Cerebellar nuclear complex (tissue), 1 donor: Measurements from ENCODE around the gene TNFSF15.

Experiments
- DNase-seq, 2 experiments: peaks; one replicate each; lab custom pipeline; 2025; lab: John Stamatoyannopoulos, UW

Gene TNFSF15

DNA sequence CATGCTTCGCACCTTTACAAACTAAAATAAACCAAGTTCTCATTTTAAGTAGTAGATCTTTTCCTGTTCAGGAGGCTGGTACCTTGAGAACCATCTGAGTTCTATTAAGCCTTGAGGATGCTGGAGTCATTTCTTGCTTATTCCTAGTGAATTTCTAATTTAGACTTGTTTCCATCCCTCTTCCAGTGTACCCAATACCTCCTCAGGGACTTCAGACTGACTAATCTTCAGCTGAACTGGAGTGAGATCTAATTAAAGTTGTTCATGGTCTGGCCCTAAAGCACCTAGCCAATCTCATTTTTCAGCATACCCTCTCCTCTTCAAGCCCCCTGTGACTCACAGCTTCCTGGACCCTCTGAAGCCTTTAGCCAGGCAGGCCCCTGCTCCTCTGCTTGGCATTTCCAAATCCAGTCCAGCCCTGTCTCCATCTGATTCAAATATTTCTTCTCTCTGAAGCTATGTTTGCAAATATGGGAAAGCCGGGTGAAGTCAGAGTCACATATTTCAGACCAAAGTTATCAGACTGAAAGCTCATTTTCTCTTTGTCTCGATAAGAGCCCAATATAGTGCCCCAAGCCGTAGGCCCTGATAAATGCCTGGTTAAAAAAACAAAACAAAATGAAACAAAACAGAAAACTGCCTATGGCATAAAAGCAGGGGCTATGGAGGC lies 19.4 kb upstream of the TNFSF15 start:
- DNase-seq = no peak

DNA sequence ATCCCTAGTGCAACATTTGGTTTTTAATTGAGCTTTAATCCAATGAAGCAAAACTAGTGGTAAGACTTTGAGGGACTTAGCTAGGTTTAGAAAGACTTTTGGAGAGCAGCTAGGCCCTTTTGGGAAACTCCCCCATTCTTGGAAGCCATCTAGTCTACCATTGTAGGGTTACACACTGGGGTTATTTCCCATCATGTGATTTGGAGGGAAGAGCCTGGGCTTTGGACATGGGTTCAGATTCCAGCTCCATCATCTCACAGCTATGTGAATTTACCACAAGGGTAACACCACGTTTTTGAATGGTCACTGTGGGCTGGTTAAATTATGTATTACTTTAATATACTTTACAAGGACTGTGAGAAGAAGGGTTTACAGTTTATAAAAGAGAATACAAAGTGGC lies 18.3 kb upstream of the TNFSF15 start:
- no peak for DNase-seq

DNA sequence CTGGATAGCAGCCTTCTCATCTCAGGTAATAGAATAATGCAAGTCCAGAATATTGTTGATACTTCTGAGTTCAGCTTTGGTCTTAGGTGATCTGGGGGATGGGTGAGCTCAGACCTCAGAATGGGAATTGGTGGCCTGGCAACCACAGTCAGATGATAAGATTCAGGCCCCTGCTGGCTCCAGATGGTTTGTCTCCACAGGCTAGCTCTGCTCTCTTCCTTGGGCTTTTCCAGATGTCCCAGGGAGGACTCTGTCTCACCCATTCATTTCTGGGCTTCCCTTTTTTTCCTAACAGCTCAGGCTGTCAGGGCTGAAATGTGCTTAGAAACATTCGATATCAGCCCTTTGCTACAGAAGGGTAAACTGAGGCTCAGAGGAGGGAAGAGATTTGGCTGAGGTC lies 17.6 kb upstream of the TNFSF15 start:
- DNase-seq = no peak

DNA sequence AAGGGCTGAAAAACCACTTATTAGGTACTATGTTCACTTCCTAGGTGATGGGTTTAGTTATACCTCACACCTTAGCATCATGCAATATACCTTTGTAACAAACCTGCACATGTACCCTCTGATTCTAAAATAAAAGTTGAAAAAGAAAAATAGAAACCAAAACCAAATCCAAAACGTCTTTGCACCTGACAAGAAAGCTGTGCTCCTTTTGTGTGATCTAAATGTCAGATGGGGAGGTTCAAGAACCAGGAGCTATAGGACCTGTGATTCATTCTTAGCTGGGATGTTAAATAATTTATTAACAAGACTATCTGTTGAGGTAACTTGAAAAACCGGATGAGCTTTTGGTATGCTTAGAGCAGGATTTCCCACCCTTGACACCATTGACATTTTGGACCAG lies 16.9 kb upstream of the TNFSF15 start:
- DNase-seq = no peak

DNA sequence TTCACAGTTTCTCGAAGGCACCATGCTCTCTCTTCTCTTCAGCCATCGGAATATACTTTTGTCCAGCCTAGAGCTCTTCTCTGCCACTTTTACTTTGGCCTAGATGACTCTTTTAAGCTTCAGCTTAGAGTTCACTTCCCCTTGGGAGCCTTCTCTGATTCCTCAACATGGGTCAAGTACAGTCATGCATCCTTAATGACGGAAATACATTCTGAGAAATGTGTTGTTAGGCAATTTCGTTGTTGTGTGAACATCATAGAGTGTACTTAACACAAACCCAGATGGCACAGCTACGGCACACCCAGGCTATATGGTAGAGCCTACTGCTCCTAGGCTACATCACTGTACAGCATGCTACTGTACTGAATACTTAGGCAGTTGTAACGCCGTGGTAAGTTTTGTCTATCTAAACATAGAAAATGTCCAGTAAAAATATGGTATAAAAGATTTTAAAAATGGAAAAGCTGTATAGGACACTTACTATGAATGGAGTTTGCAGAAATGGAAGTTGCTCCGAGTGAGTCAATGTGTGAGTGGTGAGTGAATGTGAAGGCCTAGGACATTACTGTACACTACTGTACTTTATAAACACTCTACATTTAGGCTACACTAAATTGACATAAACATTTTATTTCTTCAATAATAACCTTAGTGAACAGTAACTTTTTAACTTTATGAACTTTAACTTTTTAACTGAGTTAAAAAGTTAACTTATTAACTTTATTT lies 15.1 kb upstream of the TNFSF15 start:
- no peak for DNase-seq

DNA sequence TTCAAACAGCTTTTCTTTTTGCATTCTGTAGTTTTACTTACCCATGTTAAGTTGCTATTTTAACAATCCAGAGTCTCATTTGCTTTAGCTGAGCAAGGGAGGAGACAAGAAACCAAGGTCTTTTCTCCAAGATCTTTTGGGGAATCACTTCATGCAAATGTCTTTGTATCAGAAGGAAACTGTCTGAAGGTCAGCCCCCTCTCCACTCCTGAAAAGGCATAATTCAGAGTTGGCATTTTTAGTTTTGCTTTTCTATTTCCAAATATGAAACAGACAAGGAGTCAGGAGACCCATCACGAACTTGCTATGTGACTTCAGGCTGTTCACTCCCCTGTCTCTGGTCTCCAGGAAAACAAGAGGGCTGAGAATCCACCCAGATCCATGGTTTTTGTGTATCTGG lies 12.3 kb upstream of the TNFSF15 start:
- DNase-seq = no peak

DNA sequence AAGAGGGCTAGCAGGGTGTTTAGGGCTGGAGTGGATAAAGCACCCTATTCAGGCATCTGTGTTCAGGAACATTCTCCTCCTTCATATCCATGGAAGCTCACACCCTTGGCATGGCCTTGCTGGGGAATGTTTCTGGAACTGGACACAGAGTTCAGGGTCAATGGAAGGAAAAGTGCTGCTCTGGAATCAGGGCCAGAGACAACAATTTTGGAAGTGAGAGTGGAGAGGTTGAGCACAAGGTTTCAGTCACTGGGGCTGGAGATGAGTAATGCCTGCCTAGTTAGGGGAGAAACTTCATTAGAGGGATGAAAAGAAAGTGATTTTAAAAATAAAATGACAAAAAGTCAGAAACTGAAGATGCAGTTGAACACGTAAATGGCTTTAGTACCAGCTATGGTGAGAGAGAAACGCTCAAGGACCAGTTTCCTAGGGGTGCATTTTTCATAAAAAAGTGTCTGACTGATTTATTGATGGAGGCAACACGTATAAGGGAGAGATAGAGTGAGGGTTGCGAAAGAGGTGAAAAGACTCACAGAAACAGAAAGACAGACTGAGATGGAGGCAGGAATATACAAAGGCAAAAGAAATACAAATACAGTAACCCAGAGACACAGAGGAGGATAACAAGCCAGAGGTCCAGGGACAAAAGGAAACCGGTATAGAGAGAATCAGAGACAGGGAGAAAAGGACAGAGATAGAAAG lies 8.0 kb upstream of the TNFSF15 start:
- DNase-seq = no peak

DNA sequence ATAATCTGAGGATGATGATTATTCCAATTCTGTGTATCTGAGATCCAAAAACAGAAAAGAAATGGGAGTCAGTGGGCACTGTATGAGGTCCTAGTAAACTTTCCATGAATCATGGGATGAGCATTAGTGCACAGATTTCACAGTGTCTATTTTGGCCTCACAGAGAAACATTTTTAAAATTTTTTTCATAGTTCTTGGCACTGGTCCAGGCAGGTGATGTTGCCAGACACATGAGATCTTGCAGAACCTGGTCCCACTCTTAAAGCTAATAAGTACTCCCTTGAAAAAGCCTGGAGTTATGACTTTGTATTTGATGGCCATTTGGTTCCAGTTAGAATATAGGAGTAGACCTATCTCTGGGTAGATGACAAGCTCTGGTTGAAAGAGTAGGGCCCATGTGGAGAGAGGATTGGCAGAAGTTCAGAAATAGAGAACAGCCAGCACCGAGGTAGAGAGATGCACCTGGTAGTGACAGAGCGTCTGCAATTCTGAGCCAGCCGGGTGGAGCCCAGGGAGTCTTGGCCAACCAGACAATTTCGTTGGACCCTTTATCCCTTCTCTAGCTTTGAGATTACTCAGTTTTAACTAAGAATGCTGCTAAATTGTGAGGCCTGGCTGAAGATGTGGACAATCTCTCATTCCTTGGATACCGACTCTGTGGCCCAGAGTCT lies 6.3 kb upstream of the TNFSF15 start:
- DNase-seq = peak in 1 of 2 experiments; percentile 58

DNA sequence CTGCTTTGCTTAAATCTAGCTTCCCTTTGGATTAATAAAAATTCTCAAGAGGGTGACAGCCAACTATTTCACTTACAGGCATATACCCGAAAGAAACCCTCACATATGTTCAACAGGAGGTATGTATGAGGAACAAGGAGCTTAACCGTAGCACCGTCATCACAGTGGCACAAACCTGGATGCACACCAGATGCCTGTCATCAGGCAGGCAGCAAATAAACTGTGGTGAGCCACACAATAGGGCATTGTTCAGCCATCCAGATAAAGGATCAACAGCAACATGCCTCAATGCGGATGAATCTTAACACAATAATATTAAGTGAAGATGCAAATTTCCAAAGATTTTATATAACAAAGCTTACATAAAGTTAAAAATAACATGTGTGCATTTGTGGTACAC lies 5.5 kb upstream of the TNFSF15 start:
- no peak for DNase-seq

DNA sequence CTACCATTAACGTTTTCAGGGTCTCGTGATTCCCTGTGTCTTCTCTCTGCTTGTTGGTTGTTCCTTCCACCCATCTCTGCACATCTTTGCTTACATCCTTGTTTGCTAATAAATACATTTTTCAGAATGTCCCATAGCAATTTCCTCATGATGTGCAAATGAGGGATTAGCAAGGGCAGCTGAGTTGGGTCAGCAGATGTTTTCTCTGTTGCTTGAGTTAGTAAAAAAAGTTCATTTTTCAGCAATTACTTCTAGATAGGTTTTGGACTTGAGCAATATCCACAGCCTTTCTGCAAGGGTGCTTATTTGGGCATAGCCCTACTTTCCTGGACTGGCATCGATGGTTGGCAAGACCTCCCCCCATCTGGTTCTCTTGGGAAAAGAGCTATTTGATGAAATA lies 4.8 kb upstream of the TNFSF15 start:
- no peak for DNase-seq

DNA sequence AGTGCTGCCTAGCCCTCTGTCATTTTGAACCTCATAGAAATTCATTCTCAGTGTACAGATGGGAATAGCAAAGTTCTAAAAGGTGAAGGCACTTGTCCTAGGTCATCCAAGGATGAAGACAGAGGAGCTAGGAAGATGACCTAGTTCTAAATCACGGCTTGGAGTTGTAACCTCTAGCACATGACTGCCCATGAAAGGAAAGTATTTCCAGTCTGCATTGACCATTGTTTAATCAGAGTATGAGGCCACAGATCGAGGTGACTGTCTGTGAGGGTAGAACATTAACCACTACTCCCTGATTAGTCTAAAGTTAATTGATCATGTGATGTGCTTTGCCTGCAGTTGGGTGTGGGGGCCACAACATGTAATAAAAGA lies 674 bp upstream of the TNFSF15 start:
- no peak for DNase-seq

DNA sequence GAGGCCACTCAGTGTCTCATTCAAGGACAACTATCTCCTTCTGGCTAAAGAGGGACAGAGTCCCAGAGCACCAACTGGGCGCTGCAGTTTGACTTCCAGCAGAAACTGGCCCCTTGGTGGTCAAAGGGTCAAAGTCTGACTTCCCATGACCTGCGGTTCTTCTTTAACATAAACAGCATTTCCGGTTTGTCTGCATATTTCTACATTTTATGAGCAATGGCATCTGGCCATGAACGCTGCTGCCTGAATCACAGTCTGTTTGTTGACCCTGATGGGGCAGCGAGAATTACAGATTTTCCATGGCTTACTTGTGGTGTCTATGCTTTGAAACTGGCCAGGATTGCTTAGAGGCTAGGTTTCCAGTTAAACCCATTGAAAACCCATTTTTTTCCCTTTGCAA lies 1.3 kb downstream of the TNFSF15 start:
- DNase-seq = no peak

DNA sequence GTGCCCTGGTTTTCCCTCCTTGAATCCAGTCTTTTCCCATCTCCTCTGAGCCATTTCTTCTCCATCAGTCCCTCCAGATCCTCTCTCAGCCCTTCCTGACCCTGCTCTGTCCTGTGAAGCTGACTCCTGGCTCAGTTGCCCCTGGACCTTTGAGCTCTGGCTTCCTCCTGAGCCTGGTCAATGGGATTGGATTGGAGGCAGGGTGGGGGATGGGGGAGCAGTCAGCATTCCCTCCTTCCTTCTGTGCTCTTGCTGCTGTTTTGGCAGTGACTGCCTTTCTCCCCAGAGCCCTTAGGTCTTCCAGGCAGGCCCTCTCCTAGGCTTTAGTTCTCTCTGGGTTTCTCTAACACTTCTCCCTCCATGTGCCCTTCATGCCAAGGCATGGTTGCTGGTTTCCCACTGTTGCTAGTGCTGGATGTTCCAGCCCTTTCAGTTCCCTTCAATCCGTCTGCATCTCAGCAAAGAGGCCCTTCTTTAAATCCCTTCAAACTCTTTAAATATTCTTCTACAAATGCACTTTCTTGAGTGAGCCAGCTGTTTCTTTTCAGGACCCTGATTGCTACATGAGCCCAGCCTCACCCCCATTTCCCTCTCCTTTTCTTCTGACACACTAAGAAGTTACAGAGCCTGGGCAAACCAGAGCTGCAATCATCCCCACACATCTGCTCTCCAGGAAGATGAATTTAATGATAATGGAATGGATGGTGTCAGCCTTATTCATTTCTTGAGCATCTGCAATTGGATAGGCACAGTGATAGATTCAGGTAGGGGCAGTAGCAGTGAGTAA lies 2.2 kb downstream of the TNFSF15 start:
- no peak for DNase-seq

DNA sequence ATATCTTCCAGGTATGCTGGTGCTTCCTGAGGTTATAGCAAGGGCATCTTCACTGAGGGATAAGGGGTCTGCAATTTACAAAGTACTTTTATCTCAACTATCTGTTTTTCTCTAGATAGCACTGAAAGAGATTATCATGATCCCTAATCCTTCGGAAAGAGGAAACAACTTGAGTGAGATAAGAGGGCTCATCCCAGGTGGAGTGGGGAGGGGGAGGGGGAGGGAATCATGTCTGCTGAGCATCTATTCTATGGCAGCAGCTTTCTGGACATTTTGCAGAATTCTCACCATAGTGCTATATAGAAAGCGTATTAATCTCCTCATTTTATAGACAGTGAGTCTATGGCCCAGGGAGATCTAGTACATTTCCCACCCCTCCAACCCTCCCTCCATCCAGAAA lies 5.9 kb downstream of the TNFSF15 start:
- no peak for DNase-seq

DNA sequence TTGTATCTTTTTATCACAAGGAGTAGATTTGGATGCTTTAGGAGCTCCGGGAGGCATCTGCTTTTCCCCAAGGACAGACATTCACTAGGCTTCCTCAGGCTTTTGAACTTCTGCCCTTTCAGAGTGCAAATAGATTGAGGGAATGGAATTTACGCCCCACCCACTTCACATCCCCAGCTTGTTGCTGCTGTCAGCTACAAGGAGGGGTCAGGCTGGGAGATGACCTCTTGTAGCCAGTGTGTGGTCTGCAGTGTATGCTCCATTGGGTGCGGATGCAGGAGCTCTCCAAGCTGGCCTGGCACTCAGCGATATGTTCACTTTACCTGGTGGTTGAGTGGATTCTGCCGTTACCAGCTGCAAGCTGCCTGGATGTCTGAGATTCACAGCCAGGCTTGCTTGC lies 6.4 kb downstream of the TNFSF15 start:
- DNase-seq = no peak

DNA sequence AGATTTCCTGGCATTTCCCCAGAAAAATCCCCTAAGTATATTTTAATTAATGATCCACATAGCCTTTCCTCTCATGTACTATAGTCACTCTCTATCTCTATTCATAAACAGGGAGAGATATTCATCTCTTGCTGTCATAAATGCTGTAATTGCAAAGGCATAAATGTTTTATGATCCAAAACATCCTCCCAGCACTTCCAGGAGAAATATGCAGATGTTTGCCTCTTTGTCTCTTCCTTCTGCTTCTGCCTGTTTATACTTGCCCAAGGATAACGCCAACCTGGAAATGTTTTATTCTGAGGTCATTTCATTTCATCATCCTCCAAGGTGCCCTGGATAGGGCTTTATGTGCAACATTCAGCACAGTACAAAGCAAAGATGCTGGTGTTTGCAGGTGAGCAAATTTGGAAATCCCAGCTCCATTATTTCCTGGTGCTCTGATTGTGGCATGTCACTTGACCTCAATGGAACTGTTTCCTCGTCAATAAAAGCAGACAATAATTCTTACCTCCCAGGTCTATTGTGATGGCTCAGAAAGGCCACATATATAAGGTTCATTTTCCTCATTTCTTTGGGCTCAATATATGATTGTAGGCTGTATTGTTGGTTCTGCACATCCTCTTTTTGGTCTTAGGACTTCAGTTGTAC lies 6.9 kb downstream of the TNFSF15 start:
- DNase-seq = no peak

DNA sequence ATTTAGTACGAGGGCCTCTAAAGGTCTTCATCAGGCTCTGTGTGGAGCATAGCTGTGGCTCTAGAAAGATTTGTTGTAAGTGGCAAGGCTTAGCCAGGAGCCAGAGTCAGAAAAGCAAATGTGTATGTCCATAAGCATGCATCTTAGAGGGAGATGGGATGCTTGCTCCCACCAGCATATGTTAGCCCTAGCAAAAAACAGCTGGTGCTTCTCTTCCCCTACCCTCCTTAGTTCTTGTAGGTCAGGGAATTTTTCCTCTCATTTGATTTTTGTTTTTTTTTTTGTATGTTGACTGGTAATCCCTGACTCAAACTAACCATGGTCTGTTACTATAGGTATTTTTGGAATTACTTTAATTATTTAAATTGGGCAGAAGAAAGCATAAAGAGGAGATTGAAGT lies 7.7 kb downstream of the TNFSF15 start:
- DNase-seq = no peak

DNA sequence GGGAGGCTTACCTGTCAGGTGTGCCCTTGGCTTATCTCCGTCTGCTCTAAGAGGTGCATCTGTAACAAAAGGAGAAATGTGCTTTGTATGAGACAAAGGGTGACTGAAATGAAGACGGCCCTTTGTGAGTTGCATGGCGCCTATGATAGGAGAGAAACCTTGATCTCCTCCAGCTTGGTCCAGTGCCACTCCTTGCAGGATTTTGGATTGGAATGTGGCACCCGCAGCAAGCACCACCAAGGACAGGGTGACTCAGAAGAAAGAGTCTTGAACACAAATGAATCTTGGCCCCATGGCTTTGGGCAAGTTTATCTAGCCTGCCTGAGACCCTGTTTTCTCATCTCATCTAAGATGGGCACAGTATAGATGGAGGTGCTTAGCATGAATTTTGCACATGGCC lies 13.4 kb downstream of the TNFSF15 start:
- no peak for DNase-seq

DNA sequence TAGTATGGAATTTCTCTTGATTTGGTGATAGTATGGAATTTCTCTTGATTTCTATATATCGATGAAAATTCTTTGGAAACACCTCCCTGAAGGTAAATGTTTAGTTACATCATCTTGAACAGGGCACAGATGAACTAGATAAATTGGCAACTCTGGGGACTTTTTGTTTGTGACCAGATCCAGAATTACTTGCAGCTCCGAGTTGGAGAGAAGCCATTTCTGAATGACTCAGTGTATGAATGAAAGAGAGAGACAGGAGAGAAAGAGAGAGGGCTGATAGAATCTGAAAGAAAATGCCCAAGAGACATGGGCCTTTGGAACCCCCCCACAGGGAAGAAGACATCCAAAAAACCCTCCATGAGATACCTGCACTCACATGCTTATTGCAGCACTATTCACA lies 14.1 kb downstream of the TNFSF15 start:
- no peak for DNase-seq

DNA sequence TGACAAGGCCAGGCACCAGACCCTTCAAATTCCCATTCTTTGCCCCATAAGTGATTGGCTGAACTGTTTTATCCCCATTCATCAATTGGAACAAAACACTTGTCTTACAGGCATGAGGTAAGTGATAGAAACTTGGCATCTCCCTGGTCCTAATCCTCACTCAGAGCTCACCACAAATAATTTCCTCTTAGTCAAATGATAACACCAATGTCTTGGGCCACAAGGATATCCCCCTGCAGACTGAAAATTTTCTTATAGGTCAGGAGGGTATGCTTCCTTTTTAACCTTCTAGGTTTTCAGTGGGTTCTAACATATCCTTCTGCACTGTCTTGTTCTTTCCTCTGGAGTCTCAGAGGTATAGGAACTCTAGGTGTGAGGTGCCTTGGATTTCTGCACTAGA lies 14.5 kb downstream of the TNFSF15 start:
- no peak for DNase-seq

DNA sequence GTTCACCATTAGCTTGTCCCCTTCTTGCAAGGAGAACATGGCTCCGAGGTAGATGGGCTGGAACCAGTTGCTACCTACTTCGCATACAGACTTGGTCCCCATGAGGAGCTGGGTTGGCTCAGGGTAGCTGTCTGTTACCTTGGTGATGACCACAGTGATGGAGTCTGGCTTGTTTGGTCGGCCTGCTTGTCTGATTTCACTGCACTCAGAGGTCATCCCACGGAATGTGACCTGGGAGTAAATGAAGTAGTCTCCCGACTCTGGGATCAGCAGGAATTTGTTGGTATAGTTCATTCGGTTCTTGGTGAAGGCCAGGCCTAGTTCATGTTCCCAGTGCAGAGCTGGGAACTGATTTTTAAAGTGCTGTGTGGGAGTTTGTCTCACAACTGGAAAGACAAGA lies 15.3 kb downstream of the TNFSF15 start:
- DNase-seq = no peak

DNA sequence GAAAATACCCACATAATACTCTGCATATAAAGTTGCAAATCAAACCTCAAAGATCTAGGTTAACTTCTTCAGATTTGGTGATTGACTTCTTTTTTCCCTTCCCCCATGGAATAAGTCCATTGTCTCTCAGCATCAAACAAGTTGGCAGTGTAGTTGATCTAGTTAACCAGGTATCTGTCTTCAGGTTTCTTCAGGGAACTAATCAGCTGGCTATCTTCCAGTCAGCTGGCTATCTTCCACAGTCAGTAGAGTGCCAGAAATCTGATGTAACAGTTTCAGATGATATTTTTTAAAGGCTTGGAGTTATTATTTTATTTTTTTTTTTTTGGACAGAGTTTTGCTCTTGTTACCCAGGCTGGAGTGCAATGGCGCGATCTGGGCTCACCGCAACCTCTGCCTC lies 16.8 kb downstream of the TNFSF15 start:
- DNase-seq = no peak
